DND-41 (cell line): ENCODE data around the gene PAGE1.

Experiments
- CTCF ChIP-seq: IDR thresholded peaks from 2 replicates; pipeline ENCODE4 v1.5.1; 2012; ENCODE audit warnings: borderline replicate concordance, low read length, moderate library complexity, mild to moderate bottlenecking; ENCODE audit not compliant: poor library complexity, severe bottlenecking; ENCODE audit errors: extremely low read depth
- EZH2 ChIP-seq: IDR thresholded peaks from 3 replicates; pipeline ENCODE4 v1.6.1; 2012; ENCODE audit warnings: borderline replicate concordance, low read depth, mild to moderate bottlenecking, moderate library complexity, low read length, inconsistent platforms; ENCODE audit not compliant: severe bottlenecking

GRCh38 chrX:49661881-49662280, 33.9 kb downstream of the PAGE1 start:
- TF ChIP-seq CTCF (no peak), EZH2 (no peak)
